ENCODE data around the gene CISH. TPM values are rescaled to one million over a fixed set of nuclear protein-coding genes. Genes with fewer than 3 reads are reported as not detected.

Gene CISH
- total and polyA plus RNA-seq, 10 of the 15 experiments (the other 5 are each of a cell fraction or from before 2014, with no cell fraction given) = 0.21 to 4.4 (median 1.8) TPM

- no peak for TF ChIP-seq ZBTB40 (IDR thresholded peaks at IDR 0.05; ENCODE audit: borderline replicate concordance)
- no peak for TF ChIP-seq EZH2 (IDR thresholded peaks at IDR 0.05; ENCODE audit: borderline replicate concordance, control insufficient read depth, low read depth, low read length)
Measured at GRCh38 chr3:50577348-50577747, 34.2 kb downstream of the CISH start (continued).

- no peaks in the 10 kb centered on the region for H3K9me3 ChIP-seq (replicated peaks; ENCODE audit: control insufficient read depth, insufficient read depth, low read length)
- H3K9ac ChIP-seq (ENCODE audit: control insufficient read depth, insufficient read depth, low read length) = no peak overlapping the region
- no peak overlapping the region for H3K27ac ChIP-seq (ENCODE audit: control insufficient read depth, insufficient read depth)
- ATAC-seq = no peak
- H3K79me2 ChIP-seq (ENCODE audit: control insufficient read depth, insufficient read depth, low read length) = no peaks in the 10 kb centered on the region; the same call in 1 of the 2 replicates
- 86% methylated on average over 5 of the region's 6 CpGs for WGBS (ENCODE audit: insufficient coverage, insufficient replicate concordance, low lambda C conversion rate, missing lambda C conversion rate)
- in situ Hi-C loops (cut with MboI) = loop anchor here (5.0 kb wide), 1 partner anchor 37 kb away; the partner anchor contains the start of gene CISH
- no peak for DNase-seq (ENCODE audit: low read depth, low spot score)
- H3K4me1 ChIP-seq (ENCODE audit: control insufficient read depth, insufficient read depth, low read length) = peaks cover 4% of the 10 kb centered on the region
- H3K27me3 ChIP-seq (replicated peaks in 1 of 2; ENCODE audit: control insufficient read depth in 2 of 2, insufficient read depth in 2 of 2, low read length in 1 of 2) = no peaks in the 10 kb centered on the region
- ChIA-PET SMC1A (ENCODE audit: uncharacterized antibody, unreplicated experiment) (interaction anchor here (6.5 kb wide), 1 partner anchor 15 kb away, joined by 93 read pairs; no protein-coding TSS in a partner anchor), POLR2A (interaction anchor here (0.7 to 1.2 kb wide), 2 partner anchors 13 to 40 kb away, joined by 3 to 4 read pairs; no protein-coding TSS in a partner anchor), RAD21 (ENCODE audit: unreplicated experiment) (interaction anchor here (1.2 to 7.1 kb wide), 2 partner anchors 37 to 39 kb away, joined by 6 to 244 read pairs; partner anchors contain the start of genes CISH and MAPKAPK3), CTCF (interaction anchor here (1.0 to 11.6 kb wide), 4 partner anchors 15 to 78 kb away, joined by 3 to 410 read pairs (median 86); partner anchors contain the start of genes CISH and MAPKAPK3)
- no TSS peak for BruUV-seq (replicated peaks)
- no peak overlapping the region for H2AFZ ChIP-seq (ENCODE audit: control insufficient read depth, low read depth, low read length)
- intact Hi-C loops (cut with micrococcal nuclease; ENCODE audit: unreplicated experiment) = no loop called here
- H3K4me2 ChIP-seq (ENCODE audit: control insufficient read depth, insufficient read depth) = no peak overlapping the region
- H3K36me3 ChIP-seq (ENCODE audit: control insufficient read depth in 2 of 2, insufficient read depth in 2 of 2, low read length in 1 of 2) = no peaks in the 10 kb centered on the region; a peak in 2 of 4 replicates
- no peak overlapping the region for H3K4me3 ChIP-seq
- no peak for FAIRE-seq
- no peaks in the 10 kb centered on the region for H4K20me1 ChIP-seq (ENCODE audit: control insufficient read depth, insufficient read depth)
- TF ChIP-seq GABPA (IDR thresholded peaks at IDR 0.05; ENCODE audit: low read depth) (no peak), BACH1 (IDR thresholded peaks at IDR 0.05; ENCODE audit: borderline replicate concordance) (no peak), PKNOX1 (IDR thresholded peaks at IDR 0.05) (no peak), USF2 (IDR thresholded peaks at IDR 0.05; ENCODE audit: borderline replicate concordance, low read depth, low read length) (no peak), CUX1 (IDR thresholded peaks at IDR 0.05; ENCODE audit: insufficient replicate concordance, low read depth, low read length) (no peak), SMARCA5 (IDR thresholded peaks at IDR 0.05) (no peak)
Measured at GRCh38 chr3:50575372-50575771, 36.2 kb downstream of the CISH start.

All from GM12878 (cell line).